HG03354 (cell line): ENCODE results near the gene NCOR1.
"Not testable (repeated sequence)": the region's sequence is repeated elsewhere in the genome, so short reads cannot be mapped to it uniquely, and the experiment has no call there.

Experiments
- ATAC-seq: cut with Tn5 transposase; IDR thresholded peaks from one replicate; pipeline ENCODE4 v1.9.1; 2021; ENCODE audit warnings: mild to moderate bottlenecking; ENCODE audit not compliant: unreplicated experiment, poor library complexity, severe bottlenecking

The NCOR1 gene

GRCh38 chr17:16166766-16167165 lies 48.6 kb downstream of the NCOR1 start:
- ATAC-seq: not testable (repeated sequence)

GRCh38 chr17:16158714-16159113 lies 56.6 kb downstream of the NCOR1 start:
- no peak for ATAC-seq

GRCh38 chr17:16155536-16155935 lies 59.8 kb downstream of the NCOR1 start:
- ATAC-seq: no peak

DNA sequence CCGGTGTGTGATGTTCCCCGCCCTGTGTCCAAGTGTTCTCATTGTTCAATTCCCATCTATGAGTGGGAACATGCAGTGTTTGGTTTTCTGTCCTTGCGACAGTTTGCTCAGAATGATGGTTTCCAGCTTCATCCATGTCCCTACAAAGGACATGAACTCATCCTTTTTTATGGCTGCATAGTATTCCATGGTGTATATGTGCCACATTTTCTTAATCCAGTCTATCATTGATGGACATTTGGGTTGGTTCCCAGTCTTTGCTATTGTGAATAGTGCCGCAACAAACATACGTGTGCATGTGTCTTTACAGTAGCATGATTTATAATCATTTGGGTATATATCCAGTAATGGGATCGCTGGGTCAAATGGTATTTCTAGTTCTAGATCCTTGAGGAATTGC lies 63.0 kb downstream of the NCOR1 start:
- not testable (repeated sequence) for ATAC-seq

GRCh38 chr17:16150251-16150856 lies 65.0 kb downstream of the NCOR1 start:
- no peak for ATAC-seq

- ATAC-seq: no peak
Observed at GRCh38 chr17:16148596-16148995, 66.7 kb downstream of the NCOR1 start.

- ATAC-seq: not testable (repeated sequence)
Observed at GRCh38 chr17:16145319-16145890, 69.9 kb downstream of the NCOR1 start.

GRCh38 chr17:16141685-16142084 lies 73.6 kb downstream of the NCOR1 start:
- ATAC-seq: no peak

- ATAC-seq: no peak
Observed at GRCh38 chr17:16140854-16141253, 74.5 kb downstream of the NCOR1 start.

GRCh38 chr17:16135461-16135860 lies 79.9 kb downstream of the NCOR1 start:
- no peak for ATAC-seq

- no peak for ATAC-seq
Observed at GRCh38 chr17:16131593-16131992, 83.7 kb downstream of the NCOR1 start.

DNA sequence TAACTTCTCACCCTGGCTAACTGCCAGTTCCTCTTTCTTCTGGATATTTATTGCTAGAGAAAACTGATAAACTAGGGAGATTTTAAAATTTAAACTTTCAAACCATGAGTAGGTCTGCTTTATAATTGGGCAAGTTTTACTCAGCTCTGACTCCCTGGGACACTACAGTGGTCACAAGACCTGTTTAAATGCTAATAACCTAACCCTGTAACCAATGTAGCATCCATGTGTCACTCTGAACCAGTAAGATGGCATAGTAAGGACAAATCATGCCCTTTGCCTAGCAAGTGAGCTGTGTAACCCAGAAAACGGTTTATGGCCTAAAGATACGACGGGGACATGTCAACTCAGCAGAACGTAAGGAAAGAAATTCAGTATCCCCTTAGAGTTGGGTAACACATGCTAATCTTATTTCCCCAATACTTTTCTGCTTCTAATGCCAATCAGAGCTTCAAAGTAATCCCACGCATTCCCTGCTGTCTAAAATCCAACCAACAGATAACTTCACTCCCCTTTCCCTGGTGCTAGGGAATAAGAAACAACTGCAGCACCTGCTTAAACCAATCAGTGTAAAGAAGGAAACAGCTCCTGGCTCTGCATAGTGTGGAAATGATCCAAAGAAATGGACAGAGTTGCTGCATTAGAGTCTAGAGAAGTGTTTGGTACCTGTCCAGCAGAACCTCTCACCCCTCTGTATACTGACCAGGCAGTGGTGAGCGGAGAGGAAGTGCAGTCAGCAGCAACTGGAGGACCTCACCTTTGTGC lies 85.7 kb downstream of the NCOR1 start:
- no peak for ATAC-seq

- ATAC-seq: no peak
Observed at GRCh38 chr17:16123531-16123930, 91.8 kb downstream of the NCOR1 start.

DNA sequence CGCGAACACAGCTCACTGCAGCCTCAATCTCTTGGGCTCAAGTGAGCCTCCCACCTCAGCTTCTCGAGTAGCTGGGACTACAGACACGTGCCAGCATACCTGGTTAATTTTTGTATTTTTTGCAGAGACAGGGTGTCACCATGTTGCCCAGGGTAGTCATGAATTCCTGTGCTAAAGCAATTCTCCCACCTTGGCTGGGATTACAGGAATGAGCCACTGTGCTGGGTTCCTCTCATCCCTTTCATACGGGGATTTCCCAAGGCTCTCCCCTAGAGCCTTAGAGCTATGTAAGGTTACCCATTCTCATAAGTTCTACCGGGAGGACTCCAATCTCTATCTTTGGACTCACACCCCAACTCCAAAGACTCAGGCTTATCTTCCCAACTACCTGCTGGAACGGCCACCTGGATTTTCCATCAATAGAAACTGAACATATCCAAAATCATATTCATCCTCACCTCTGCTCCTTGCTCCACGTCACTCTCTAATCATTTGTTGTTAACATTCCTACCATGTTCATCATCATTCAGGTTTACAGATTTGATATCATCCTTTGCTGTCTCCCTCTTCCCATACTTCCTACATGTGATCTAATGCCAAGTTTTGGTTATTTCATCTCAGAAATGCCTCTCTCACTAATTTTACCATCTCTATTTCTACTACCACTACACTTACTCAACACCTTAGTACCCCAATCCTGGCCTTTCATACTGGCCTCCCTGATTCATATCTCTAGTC lies 92.5 kb downstream of the NCOR1 start:
- no peak for ATAC-seq

DNA sequence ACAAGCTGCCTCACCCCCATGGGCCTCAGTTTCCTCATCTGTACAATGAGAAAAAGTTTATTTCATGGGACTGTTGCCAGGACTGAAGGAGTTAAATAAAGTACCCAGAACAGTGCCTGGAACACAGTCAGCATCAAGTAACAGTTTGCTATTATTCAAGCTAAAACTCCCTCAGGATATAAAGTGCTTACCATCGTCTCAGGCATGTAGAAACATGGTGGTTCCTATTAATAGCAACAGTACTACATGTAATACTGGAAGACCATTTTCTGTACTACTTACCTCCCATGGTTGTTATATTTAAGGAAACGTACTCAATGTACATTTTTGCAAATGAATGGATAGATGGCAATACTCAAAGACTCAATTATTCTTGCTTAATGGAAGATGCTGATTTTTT lies 93.4 kb downstream of the NCOR1 start:
- no peak for ATAC-seq

- ATAC-seq: no peak
Observed at GRCh38 chr17:16120937-16121336, 94.4 kb downstream of the NCOR1 start.

GRCh38 chr17:16117149-16117548 lies 98.2 kb downstream of the NCOR1 start:
- ATAC-seq: no peak

DNA sequence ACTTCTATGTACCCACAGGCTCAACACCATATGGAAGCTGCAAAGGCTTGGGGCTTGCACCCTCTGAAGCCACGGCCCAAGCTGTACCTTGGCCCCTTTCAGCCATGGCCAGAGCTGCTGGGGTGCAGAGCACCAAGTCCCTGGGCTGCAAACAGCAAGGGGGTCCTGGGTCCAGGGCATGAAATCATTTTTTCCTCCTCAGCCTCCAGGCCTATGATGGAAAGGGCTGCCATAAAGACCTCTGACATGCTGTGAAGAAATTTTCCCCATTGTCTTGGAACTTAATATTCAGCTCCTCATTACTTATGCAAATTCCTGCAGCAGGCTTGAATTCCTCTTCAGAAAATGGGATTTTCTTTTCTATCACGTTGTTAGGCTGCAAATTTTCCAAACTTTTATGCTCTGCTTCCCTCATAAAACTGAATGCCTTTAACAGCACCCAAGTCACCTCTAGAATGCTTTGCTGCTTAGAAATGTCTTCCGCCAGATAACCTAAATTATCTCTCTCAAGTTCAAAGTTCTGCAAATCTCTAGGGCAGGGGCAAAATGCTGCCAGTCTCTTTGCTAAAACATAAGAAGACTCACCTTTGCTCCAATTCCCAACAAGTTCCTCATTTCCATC lies 100.1 kb downstream of the NCOR1 start:
- ATAC-seq: not testable (repeated sequence)

- ATAC-seq: no peak
Observed at GRCh38 chr17:16108871-16109270, 106.5 kb downstream of the NCOR1 start.

DNA sequence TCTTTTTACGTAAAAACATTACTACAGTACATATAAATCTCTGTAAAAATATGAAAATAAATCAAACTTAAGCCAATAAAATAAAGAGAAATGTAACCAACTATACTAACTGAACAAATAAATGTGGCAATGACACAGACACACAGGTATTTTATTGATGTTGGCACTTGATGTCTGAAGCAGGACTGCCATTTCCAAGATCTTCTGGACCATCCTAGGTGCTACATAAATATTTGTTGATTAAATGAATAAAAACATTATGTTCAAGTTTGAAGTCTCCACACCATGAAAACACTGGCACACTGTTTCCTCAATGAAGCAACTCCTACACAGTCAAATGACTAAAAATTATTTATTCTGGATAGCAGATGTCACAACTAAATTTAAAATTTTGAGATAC lies 106.9 kb downstream of the NCOR1 start:
- no peak for ATAC-seq
